IMR-90 (cell line): Measurements from ENCODE around the gene TDRD7. TPM values are rescaled to one million over a fixed set of nuclear protein-coding genes. Genes with fewer than 3 reads are reported as not detected.

Source experiments
- ATAC-seq: fragments of 200-7000 bp; cut with Tn5 transposase; 2 replicates; pipeline ENCODE4 v1.9.1; 2020; ENCODE audit warnings: low read depth, mild to moderate bottlenecking, moderate library complexity
- BruUV-seq: library from RNA; stranded (reverse); fragments of 400-500 nt; replicated peaks from 2 replicates; lab custom pipeline; 2021; lab: Mats Ljungman, UMichigan
- CTCF ChIA-PET: fragments of 300-600 bp; formaldehyde crosslinking; extraction: SDS; loops from one replicate; lab custom pipeline; 2021; ENCODE audit warnings: antibody characterized with exemption; lab: Yijun Ruan, JAX
- POLR2A ChIA-PET: fragments of 300-600 bp; sonication (Branson Sonifier 250); formaldehyde crosslinking; loops from one replicate; lab custom pipeline; 2022; ENCODE audit warnings: antibody characterized with exemption; ENCODE audit not compliant: unreplicated experiment; lab: Charles Lee
- DNase-seq: peaks from one replicate; pipeline ENCODE4 v3.0.0; 2013
- H2AFZ ChIP-seq: replicated peaks from 2 replicates; pipeline ENCODE3; 2013; ENCODE audit warnings: low read length, mild to moderate bottlenecking; ENCODE audit not compliant: poor library complexity
- H2AK5ac ChIP-seq: 2 replicates; pipeline ENCODE4 v1.6.1; 2013; ENCODE audit warnings: low read depth, low read length, inconsistent platforms
- H2AK9ac ChIP-seq: replicated peaks from 2 replicates; pipeline ENCODE3; 2013; ENCODE audit warnings: mild to moderate bottlenecking, low read depth, low read length, moderate library complexity; ENCODE audit not compliant: poor library complexity
- H2BK120ac ChIP-seq: 2 replicates; pipeline ENCODE4 v1.6.1; 2013; ENCODE audit warnings: low read depth, low read length, inconsistent platforms
- H2BK15ac ChIP-seq: 3 replicates; pipeline ENCODE4 v1.6.1; 2013; ENCODE audit warnings: low read depth, low read length, inconsistent platforms
- H2BK20ac ChIP-seq: 2 replicates; pipeline ENCODE4 v1.6.1; 2013; ENCODE audit warnings: low read depth, mild to moderate bottlenecking, inconsistent platforms, low read length, moderate library complexity
- H2BK5ac ChIP-seq: 2 replicates; pipeline ENCODE4 v1.6.1; 2013; ENCODE audit warnings: mild to moderate bottlenecking, low read depth, low read length, inconsistent platforms; ENCODE audit not compliant: poor library complexity, severe bottlenecking
- H3K14ac ChIP-seq: replicated peaks from 2 replicates; pipeline ENCODE4 v1.6.1; 2013; ENCODE audit warnings: low read depth, low read length, inconsistent platforms
- H3K18ac ChIP-seq: 2 replicates; pipeline ENCODE4 v1.6.1; 2013; ENCODE audit warnings: low read depth, low read length, control low read depth
- H3K23ac ChIP-seq: 2 replicates; pipeline ENCODE4 v1.6.1; 2013; ENCODE audit warnings: low read depth, low read length, inconsistent platforms
- H3K27ac ChIP-seq: 2 replicates; pipeline ENCODE4 v1.5.1; 2013; ENCODE audit warnings: mild to moderate bottlenecking, control low read depth, low read length; ENCODE audit not compliant: insufficient read depth
- H3K27me3 ChIP-seq: 2 replicates; pipeline ENCODE4 v1.6.1; 2013; ENCODE audit warnings: low read length; ENCODE audit not compliant: control insufficient read depth, insufficient read depth
- H3K36me3 ChIP-seq: 2 replicates; pipeline ENCODE4 v1.6.1; 2013; ENCODE audit warnings: low read length, mixed read lengths; ENCODE audit not compliant: control insufficient read depth, insufficient read depth
- H3K4ac ChIP-seq: 2 replicates; pipeline ENCODE4 v1.6.1; 2013; ENCODE audit warnings: low read depth, low read length, inconsistent platforms
- H3K4me1 ChIP-seq: 2 replicates; pipeline ENCODE4 v1.6.1; 2013; ENCODE audit warnings: low read length, mixed read lengths; ENCODE audit not compliant: control insufficient read depth, insufficient read depth
- H3K4me2 ChIP-seq: 2 replicates; pipeline ENCODE4 v1.6.1; 2013; ENCODE audit warnings: low read depth, mild to moderate bottlenecking, control low read depth, low read length, moderate library complexity
- H3K4me3 ChIP-seq: 2 replicates; pipeline ENCODE4 v1.5.1; 2013; ENCODE audit warnings: low read depth, mild to moderate bottlenecking, control low read depth, low read length, moderate library complexity; ENCODE audit not compliant: insufficient read depth
- H3K56ac ChIP-seq: 2 replicates; pipeline ENCODE4 v1.6.1; 2013; ENCODE audit warnings: low read length, inconsistent platforms; ENCODE audit not compliant: insufficient read depth; ENCODE audit errors: extremely low read depth
- H3K79me1 ChIP-seq, 2 experiments: 2 replicates each; pipeline ENCODE4 v1.6.1; 2013; ENCODE audit warnings: low read length in 2 of 2, inconsistent platforms in 1 of 2, low read depth in 1 of 2
- H3K9ac ChIP-seq: 2 replicates; pipeline ENCODE4 v1.6.1; 2013; ENCODE audit warnings: low read depth, low read length, control low read depth
- H3K9me1 ChIP-seq: 2 replicates; pipeline ENCODE4 v1.6.1; 2013; ENCODE audit warnings: low read length, inconsistent platforms; ENCODE audit not compliant: insufficient read depth
- H3K9me3 ChIP-seq: 2 replicates; pipeline ENCODE4 v1.6.1; 2013; ENCODE audit warnings: low read length; ENCODE audit not compliant: control insufficient read depth, insufficient read depth
- H4K20me1 ChIP-seq: 2 replicates; pipeline ENCODE4 v1.6.1; 2013; ENCODE audit warnings: low read length, inconsistent platforms; ENCODE audit not compliant: insufficient read depth
- H4K5ac ChIP-seq: 2 replicates; pipeline ENCODE4 v1.6.1; 2013; ENCODE audit warnings: mild to moderate bottlenecking, low read depth, low read length, control low read depth
- H4K8ac ChIP-seq, 2 experiments: 2 replicates each; pipeline ENCODE4 v1.6.1; 2013; ENCODE audit warnings: low read depth in 2 of 2, low read length in 2 of 2, control low read depth in 1 of 2, inconsistent platforms in 1 of 2
- H4K91ac ChIP-seq: 2 replicates; pipeline ENCODE4 v1.6.1; 2013; ENCODE audit warnings: low read depth, low read length, inconsistent platforms; ENCODE audit not compliant: insufficient read depth
- CHD1 ChIP-seq: IDR thresholded peaks from 2 replicates; pipeline ENCODE4 v1.6.1; 2012; ENCODE audit warnings: low read depth, low read length, improper control_type of control experiment
- CTCF ChIP-seq: conservative IDR thresholded peaks from 2 replicates; pipeline ENCODE4 v1.5.1; 2012; ENCODE audit warnings: mild to moderate bottlenecking, low read depth, low read length, improper control_type of control experiment
- POLR2A ChIP-seq: IDR thresholded peaks from 2 replicates; pipeline ENCODE4 v1.6.1; 2012; ENCODE audit warnings: mild to moderate bottlenecking, low read depth, low read length
- RAD21 ChIP-seq: IDR thresholded peaks from 2 replicates; pipeline ENCODE4 v1.6.1; 2012; ENCODE audit warnings: low read length, improper control_type of control experiment
- RFX5 ChIP-seq: IDR thresholded peaks from 2 replicates; pipeline ENCODE4 v1.8.0; 2012; ENCODE audit warnings: low read depth, mild to moderate bottlenecking, low read length, moderate library complexity
- WGBS, 2 experiments: methylation state at CpG; one replicate each; pipeline versions ENCODE4 v1.1.5 to v1.1.7; 2013; ENCODE audit warnings: missing lambda C conversion rate in 2 of 2; ENCODE audit not compliant: insufficient read length in 1 of 2; ENCODE audit errors: extremely low coverage in 2 of 2; 5-methylcytosine and 5-hydroxymethylcytosine counted together
- dilution Hi-C: fragments of 300-500 bp; cut with HindIII; formaldehyde crosslinking; loops from one replicate; pipeline ENCODE4 v1.14.3; 2018; ENCODE audit warnings: low sequenced_read_pairs; ENCODE audit not compliant: unreplicated experiment
- in situ Hi-C: fragments of 300-500 bp; cut with MboI; formaldehyde crosslinking; loops from 3 replicates; pipeline ENCODE4 v1.14.3; 2019; ENCODE audit warnings: low sequenced_read_pairs, inconsistent platforms, mixed read lengths
- intact Hi-C: fragments of 100-400 bp; cut with micrococcal nuclease; formaldehyde crosslinking; loops from 2 replicates; pipeline ENCODE4 v1.10.0; 2022
- polyA plus RNA-seq, 3 experiments: library from polyadenylated mRNA; depleted of rRNA; stranded (reverse); fragments of >200 nt; gene quantifications; 2 replicates each; pipeline ENCODE4 v1.2.3, GENCODE V29; 2012; ENCODE audit warnings: low replicate concordance in 1 of 3
- total RNA-seq: library from RNA; depleted of rRNA; stranded (reverse); fragments of >200 nt; gene quantifications from 2 replicates; pipeline ENCODE4 v1.2.3, GENCODE V29; 2012
- TF ChIP-seq, protein P1 (sequence below): fragments of 150-350 bp; IDR thresholded peaks from 2 replicates; pipeline ENCODE4 v1.6.1; 2016; ENCODE audit warnings: low read depth, mild to moderate bottlenecking, low read length, moderate library complexity, borderline replicate concordance

TDRD7 gene
- total and polyA plus RNA-seq, 2 of the 4 experiments (the other 2 are of a cell fraction), result 4.4 to 9.7 TPM

- POLR2A ChIA-PET, result no interaction called here
- Histone ChIP-seq H3K56ac (no peak overlapping the region), H2AFZ (no peak overlapping the region), H3K27me3 (no peaks in the 10 kb centered on the region; the same call in 1 of the 2 replicates), H4K20me1 (0 out of 2 replicates have a peak, but pooled peaks cover 4% of the 10 kb centered on the region), H3K9me3 (no peaks in the 10 kb centered on the region; the same call in 1 of the 2 replicates), H4K5ac (no peak overlapping the region), H3K4ac (no peak overlapping the region), H3K18ac (no peak overlapping the region), H2AK5ac (no peak overlapping the region), H3K23ac (no peak overlapping the region), H3K14ac (no peak overlapping the region), H3K9ac (no peak overlapping the region), H2BK5ac (no peak overlapping the region), H3K36me3 (no peaks in the 10 kb centered on the region), H2BK15ac (no peak overlapping the region), H2BK20ac (no peak overlapping the region), H2BK120ac (no peak overlapping the region), H4K8ac (no peak overlapping the region), H3K4me1 (peaks cover 16% of the 10 kb centered on the region), H4K91ac (no peak overlapping the region), H3K4me2 (no peak overlapping the region), H3K9me1 (peaks cover 9% of the 10 kb centered on the region), H3K4me3 (no peak overlapping the region), H3K27ac (no peak overlapping the region), H3K79me1 (0 out of 4 replicates have a peak, but pooled peaks cover 0 to under 1% of the 10 kb centered on the region in 2 experiments), H2AK9ac (no peak overlapping the region)
- dilution Hi-C loops, result no loop called here
- ATAC-seq, result no peak
- no peak for DNase-seq
- intact Hi-C loops, result no loop called here
- TF ChIP-seq RAD21 (no peak), RFX5 (no peak), CHD1 (no peak), CTCF (no peak), POLR2A (no peak)
- TF ChIP-seq, protein P1, sequence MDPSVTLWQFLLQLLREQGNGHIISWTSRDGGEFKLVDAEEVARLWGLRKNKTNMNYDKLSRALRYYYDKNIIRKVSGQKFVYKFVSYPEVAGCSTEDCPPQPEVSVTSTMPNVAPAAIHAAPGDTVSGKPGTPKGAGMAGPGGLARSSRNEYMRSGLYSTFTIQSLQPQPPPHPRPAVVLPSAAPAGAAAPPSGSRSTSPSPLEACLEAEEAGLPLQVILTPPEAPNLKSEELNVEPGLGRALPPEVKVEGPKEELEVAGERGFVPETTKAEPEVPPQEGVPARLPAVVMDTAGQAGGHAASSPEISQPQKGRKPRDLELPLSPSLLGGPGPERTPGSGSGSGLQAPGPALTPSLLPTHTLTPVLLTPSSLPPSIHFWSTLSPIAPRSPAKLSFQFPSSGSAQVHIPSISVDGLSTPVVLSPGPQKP, result no peak
- CTCF ChIA-PET, result no interaction called here
- in situ Hi-C loops, result no loop called here
- no TSS peak for BruUV-seq
- no CpG with 5 or more reads among the region's 4 CpGs for WGBS, 2 experiments
Measured at GRCh38 chr9:97508852-97509251, 97.0 kb downstream of the TDRD7 start.
